OCI-LY3 (cell line): ENCODE measurements around the gene SMIM23.

ENCODE experiments used
- H2AFZ ChIP-seq: fragments of 200-600, 300-600 bp; shearing (Covaris generic); 2 replicates; pipeline ENCODE4 v1.6.0; 2014; ENCODE audit warnings: antibody characterized with exemption, low read depth, low read length
- H3K27ac ChIP-seq: fragments of 200-600, 300-600 bp; sonication (generic); 2 replicates; pipeline ENCODE4 v1.5.1; 2014; ENCODE audit warnings: mild to moderate bottlenecking, low read length, moderate library complexity, mixed read lengths
- H3K27me3 ChIP-seq: fragments of 200-600, 300-600 bp; sonication (generic); 2 replicates; pipeline ENCODE4 v1.6.1; 2014; ENCODE audit warnings: low read depth, low read length, mixed read lengths
- H3K36me3 ChIP-seq: fragments of 200-600, 300-600 bp; sonication (generic); replicated peaks from 2 replicates; pipeline ENCODE3; 2014; ENCODE audit warnings: low read depth, low read length, mixed read lengths
- H3K4me1 ChIP-seq: fragments of 300-600, 200-600 bp; sonication (generic); 2 replicates; pipeline ENCODE4 v1.6.1; 2014; ENCODE audit warnings: low read length, mixed read lengths
- H3K4me2 ChIP-seq: fragments of 200-600, 300-600 bp; sonication (generic); 2 replicates; pipeline ENCODE4 v1.6.1; 2014; ENCODE audit warnings: low read length, mixed read lengths
- H3K4me3 ChIP-seq: fragments of 300-600, 200-600 bp; sonication (generic); 2 replicates; pipeline ENCODE4 v1.5.1; 2014; ENCODE audit warnings: antibody characterized with exemption, mild to moderate bottlenecking, low read length, moderate library complexity
- H3K79me2 ChIP-seq: fragments of 300-600, 200-600 bp; shearing (Covaris generic); 2 replicates; pipeline ENCODE4 v1.6.1; 2014; ENCODE audit warnings: mild to moderate bottlenecking, low read length, mixed read lengths
- H3K9ac ChIP-seq: fragments of 300-600, 200-600 bp; shearing (Covaris generic); 2 replicates; pipeline ENCODE4 v1.6.0; 2014; ENCODE audit warnings: mild to moderate bottlenecking, low read length, moderate library complexity
- H3K9me3 ChIP-seq: fragments of 200-600, 300-600 bp; shearing (Covaris generic); 2 replicates; pipeline ENCODE4 v1.6.1; 2014; ENCODE audit warnings: low read length, mixed read lengths; ENCODE audit not compliant: insufficient read depth
- H4K20me1 ChIP-seq: fragments of 200-600, 300-600 bp; sonication (generic); 2 replicates; pipeline ENCODE4 v1.6.1; 2016; ENCODE audit warnings: low read length, mixed read lengths; ENCODE audit not compliant: insufficient read depth
- CTCF ChIP-seq: fragments of 200-600, 300-600 bp; sonication (generic); IDR thresholded peaks from 2 replicates; pipeline ENCODE4 v1.5.1; 2014; ENCODE audit warnings: antibody characterized with exemption, low read length, low read depth
- EZH2phosphoT487 ChIP-seq: fragments of 200-600 bp; shearing (Covaris generic); IDR thresholded peaks from 2 replicates; pipeline ENCODE4 v1.6.1; 2018; ENCODE audit warnings: antibody characterized with exemption, mixed run types, low read depth

SMIM23 gene

GRCh38 chr5:171785517-171785916, at the start of gene SMIM23:
Gene SMIM23 (plus strand): TSS chr5:171785817. CDS start chr5:171785872, 55 bp downstream.
- no peaks in the 10 kb centered on the region for H3K36me3 ChIP-seq
- no peak within 1 kb of the TSS for H3K4me3 ChIP-seq
- H3K27me3 ChIP-seq = peaks cover 4% of the 10 kb centered on the region
- H3K9me3 ChIP-seq = no peaks in the 10 kb centered on the region
- no peak within 1 kb of the TSS for H2AFZ ChIP-seq
- H3K79me2 ChIP-seq = no peaks in the 10 kb centered on the region
- H3K4me2 ChIP-seq = no peak within 1 kb of the TSS
- H3K9ac ChIP-seq = no peak within 1 kb of the TSS
- H3K4me1 ChIP-seq = no peaks in the 10 kb centered on the region
- H4K20me1 ChIP-seq = no peaks in the 10 kb centered on the region
- H3K27ac ChIP-seq = no peak within 1 kb of the TSS
- no peak for TF ChIP-seq CTCF
- no peak for TF ChIP-seq EZH2phosphoT487

GRCh38 chr5:171736976-171737891, 48.4 kb upstream of the SMIM23 start:
- peaks cover under 1% of the 10 kb centered on the region for H3K36me3 ChIP-seq
- TF ChIP-seq EZH2phosphoT487 = no peak
- TF ChIP-seq CTCF = no peak
- no peaks in the 10 kb centered on the region for H3K9me3 ChIP-seq
- H3K27ac ChIP-seq = no peak overlapping the region
- H2AFZ ChIP-seq = no peak overlapping the region
- H4K20me1 ChIP-seq = no peaks in the 10 kb centered on the region
- H3K4me2 ChIP-seq = no peak overlapping the region
- peaks cover 12% of the 10 kb centered on the region for H3K4me1 ChIP-seq
- H3K27me3 ChIP-seq = no peaks in the 10 kb centered on the region
- no peak overlapping the region for H3K4me3 ChIP-seq
- H3K79me2 ChIP-seq = no peaks in the 10 kb centered on the region
- H3K9ac ChIP-seq = no peak overlapping the region

- peaks cover 3% of the 10 kb centered on the region for H3K9me3 ChIP-seq
- H3K9ac ChIP-seq = no peak overlapping the region
- H3K4me2 ChIP-seq = no peak overlapping the region
- no peak for TF ChIP-seq CTCF
- no peak for TF ChIP-seq EZH2phosphoT487
- H3K4me1 ChIP-seq = peaks cover 25% of the 10 kb centered on the region
- H3K4me3 ChIP-seq = no peak overlapping the region
- H3K27ac ChIP-seq = no peak overlapping the region
- H3K27me3 ChIP-seq = no peaks in the 10 kb centered on the region
- H3K79me2 ChIP-seq = no peaks in the 10 kb centered on the region
- no peaks in the 10 kb centered on the region for H4K20me1 ChIP-seq
- H3K36me3 ChIP-seq = peaks cover 4% of the 10 kb centered on the region
- H2AFZ ChIP-seq = no peak overlapping the region
These were observed 47.1 kb upstream of the SMIM23 start for GRCh38 chr5:171738501-171738900.

GRCh38 chr5:171739271-171739670, 46.3 kb upstream of the SMIM23 start:
- H3K4me3 ChIP-seq = no peak overlapping the region
- H4K20me1 ChIP-seq = no peaks in the 10 kb centered on the region
- no peak overlapping the region for H3K27ac ChIP-seq
- no peak overlapping the region for H3K4me2 ChIP-seq
- peaks cover 4% of the 10 kb centered on the region for H3K36me3 ChIP-seq
- peaks cover 3% of the 10 kb centered on the region for H3K9me3 ChIP-seq
- TF ChIP-seq CTCF (no peak), EZH2phosphoT487 (no peak)
- H3K79me2 ChIP-seq = no peaks in the 10 kb centered on the region
- peaks cover 30% of the 10 kb centered on the region for H3K4me1 ChIP-seq
- H3K9ac ChIP-seq = no peak overlapping the region
- H3K27me3 ChIP-seq = 0 out of 2 replicates have a peak, but pooled peaks cover 1% of the 10 kb centered on the region
- no peak overlapping the region for H2AFZ ChIP-seq
